Thyroid gland (tissue), 4 donors: Measurements from ENCODE around the gene KRTAP3-1.

Experiments
- CTCF ChIP-seq, 6 experiments: fragments of 200-600 bp in 3 of 6; fragments of 450-650 bp in 3 of 6; sonication (generic) in 3 of 6; IDR thresholded peaks; one replicate each; pipeline ENCODE4 v1.5.1; 2016 to 2019; ENCODE audit warnings: antibody characterized with exemption in 6 of 6, mild to moderate bottlenecking in 2 of 6, inconsistent platforms in 1 of 6, moderate library complexity in 1 of 6
- POLR2A ChIP-seq, 2 donors: fragments of 450-650 bp; IDR thresholded peaks; one replicate each; pipeline ENCODE4 v1.6.1; 2017; ENCODE audit warnings: antibody characterized with exemption in 2 of 2, mild to moderate bottlenecking in 2 of 2, moderate library complexity in 1 of 2

- no peak for TF ChIP-seq CTCF (IDR thresholded peaks at IDR 0.05)
- TF ChIP-seq POLR2A (IDR thresholded peaks at IDR 0.05): no peak
These were observed 12.1 kb downstream of the KRTAP3-1 start for GRCh38 chr17:40996829-40997228.
